PC-3 (cell line): Measurements from ENCODE around the gene SBNO2.

Source experiments
- CTCF ChIP-seq: fragments of 300-600 bp; sonication (generic); conservative IDR thresholded peaks from 2 replicates; pipeline ENCODE4 v1.5.1; 2017; ENCODE audit warnings: antibody characterized with exemption, low read depth, mild to moderate bottlenecking, low read length
- EZH2 ChIP-seq: fragments of 300-600 bp; sonication (generic); IDR thresholded peaks from one replicate; pipeline ENCODE4 v1.6.1; 2017; ENCODE audit warnings: antibody characterized with exemption, mild to moderate bottlenecking, low read length; ENCODE audit not compliant: unreplicated experiment
- EZH2phosphoT487 ChIP-seq: fragments of 300-600 bp; sonication (generic); IDR thresholded peaks from 2 replicates; pipeline ENCODE4 v1.6.1; 2018; ENCODE audit warnings: mild to moderate bottlenecking, antibody characterized with exemption, low read length, borderline replicate concordance

- no peak for TF ChIP-seq CTCF
- TF ChIP-seq EZH2: no peak
- TF ChIP-seq EZH2phosphoT487: no peak
Observed at GRCh38 chr19:1090731-1091543, 83.1 kb downstream of the SBNO2 start.
